ENCODE measurements around the gene PPY.
"Not testable (repeated sequence)": the region's sequence is repeated elsewhere in the genome, so short reads cannot be mapped to it uniquely, and the experiment has no call there.

The PPY gene

GRCh38 chr17:43942051-43942685, at the start of gene PPY:
TSS of gene PPY (minus strand) at chr17:43942476. CDS start at chr17:43941654, 822 bp downstream.
- no peak for FAIRE-seq

- FAIRE-seq: no peak
Measured at GRCh38 chr17:43988301-43988700, 46.0 kb upstream of the PPY start.

- FAIRE-seq: no peak
Measured at GRCh38 chr17:43987131-43988021, 45.1 kb upstream of the PPY start.

- no peak for FAIRE-seq
Measured at GRCh38 chr17:43986225-43986981, 44.1 kb upstream of the PPY start.

- FAIRE-seq: no peak
Measured at GRCh38 chr17:43984521-43984920, 42.2 kb upstream of the PPY start.

- no peak for FAIRE-seq
Measured at GRCh38 chr17:43983515-43984411, 41.5 kb upstream of the PPY start.

GRCh38 chr17:43983196-43983514, 40.9 kb upstream of the PPY start:
- FAIRE-seq: no peak

- no peak for FAIRE-seq
Measured at GRCh38 chr17:43982171-43982570, 39.9 kb upstream of the PPY start.

- no peak for FAIRE-seq
Measured at GRCh38 chr17:43979671-43980070, 37.4 kb upstream of the PPY start.

- no peak for FAIRE-seq
Measured at GRCh38 chr17:43979011-43979410, 36.7 kb upstream of the PPY start.

- no peak for FAIRE-seq
Measured at GRCh38 chr17:43978078-43978477, 35.8 kb upstream of the PPY start.

GRCh38 chr17:43976963-43977837, 34.9 kb upstream of the PPY start:
- FAIRE-seq: no peak

GRCh38 chr17:43975898-43976297, 33.6 kb upstream of the PPY start:
- no peak for FAIRE-seq

GRCh38 chr17:43974382-43975266, 32.3 kb upstream of the PPY start:
- no peak for FAIRE-seq

GRCh38 chr17:43972444-43973212, 30.4 kb upstream of the PPY start:
- FAIRE-seq: not testable (repeated sequence)

GRCh38 chr17:43971436-43971835, 29.2 kb upstream of the PPY start:
- not testable (repeated sequence) for FAIRE-seq

- FAIRE-seq: no peak
Measured at GRCh38 chr17:43970366-43970765, 28.1 kb upstream of the PPY start.

GRCh38 chr17:43967251-43967875, 25.1 kb upstream of the PPY start:
- no peak for FAIRE-seq

- no peak for FAIRE-seq
Measured at GRCh38 chr17:43966276-43966675, 24.0 kb upstream of the PPY start.

Data from endometrium (tissue), 2 donors.